GM19193 (cell line): Measurements from ENCODE around the gene PHOX2A.

Source experiments
- POLR2A ChIP-seq: IDR thresholded peaks from 4 replicates; pipeline ENCODE4 v1.6.1; 2011; ENCODE audit not compliant: insufficient read depth, insufficient read length; ENCODE audit errors: extremely low read depth

Gene PHOX2A

GRCh38 chr11:72238492-72239312, 5.3 kb downstream of the PHOX2A start:
- no peak for TF ChIP-seq POLR2A

- TF ChIP-seq POLR2A = no peak
Measured at GRCh38 chr11:72238040-72238450, 5.9 kb downstream of the PHOX2A start.

- no peak for TF ChIP-seq POLR2A
Measured at GRCh38 chr11:72237112-72237931, 6.7 kb downstream of the PHOX2A start.

- TF ChIP-seq POLR2A = no peak
Measured at GRCh38 chr11:72236774-72237111, 7.2 kb downstream of the PHOX2A start.

- no peak for TF ChIP-seq POLR2A
Measured at GRCh38 chr11:72236083-72236697, 7.8 kb downstream of the PHOX2A start.

GRCh38 chr11:72235351-72236057, 8.5 kb downstream of the PHOX2A start:
- TF ChIP-seq POLR2A = no peak

- no peak for TF ChIP-seq POLR2A
Measured at GRCh38 chr11:72234920-72235319, 9.1 kb downstream of the PHOX2A start.

GRCh38 chr11:72234514-72234830, 9.5 kb downstream of the PHOX2A start:
- TF ChIP-seq POLR2A = no peak

GRCh38 chr11:72233773-72234513, 10.0 kb downstream of the PHOX2A start:
- TF ChIP-seq POLR2A = peak; percentile 6

- TF ChIP-seq POLR2A = no peak
Measured at GRCh38 chr11:72233056-72233772, 10.8 kb downstream of the PHOX2A start.

GRCh38 chr11:72232260-72233055, 11.5 kb downstream of the PHOX2A start:
- no peak for TF ChIP-seq POLR2A

GRCh38 chr11:72231396-72232259, 12.3 kb downstream of the PHOX2A start:
- no peak for TF ChIP-seq POLR2A
